HG02610 (cell line): Measurements from ENCODE around the gene SPATA3.

Experiments used
- ATAC-seq: cut with Tn5 transposase; IDR thresholded peaks from one replicate; pipeline ENCODE4 v1.9.1; 2021; ENCODE audit warnings: mild to moderate bottlenecking, moderate library complexity; ENCODE audit not compliant: unreplicated experiment

Gene SPATA3

DNA sequence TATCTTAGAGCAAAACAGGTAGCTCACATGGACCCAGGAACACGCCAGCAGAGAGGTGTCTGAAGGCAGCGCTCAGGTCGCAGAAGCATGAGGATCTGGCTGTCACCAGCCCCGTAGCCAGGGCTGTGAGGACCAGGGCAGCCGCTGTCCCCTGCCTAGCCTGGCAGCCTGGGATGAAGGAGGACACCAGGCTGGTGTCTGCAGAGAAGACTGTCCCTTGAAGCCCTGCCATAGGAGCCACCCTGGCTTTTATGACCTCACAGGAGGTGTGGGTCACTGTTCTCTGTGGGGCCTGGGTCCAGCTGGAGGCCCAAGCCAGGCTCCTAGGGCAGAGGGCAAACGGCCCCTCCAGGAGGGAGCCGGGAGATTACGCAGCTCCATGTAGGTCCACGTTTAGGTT lies at the start of gene SPATA3:
SPATA3 (plus strand) TSS at position 301 of the 400 bp plus-strand sequence. CDS start 113 bp downstream, outside the sequence.
- no peak for ATAC-seq

DNA sequence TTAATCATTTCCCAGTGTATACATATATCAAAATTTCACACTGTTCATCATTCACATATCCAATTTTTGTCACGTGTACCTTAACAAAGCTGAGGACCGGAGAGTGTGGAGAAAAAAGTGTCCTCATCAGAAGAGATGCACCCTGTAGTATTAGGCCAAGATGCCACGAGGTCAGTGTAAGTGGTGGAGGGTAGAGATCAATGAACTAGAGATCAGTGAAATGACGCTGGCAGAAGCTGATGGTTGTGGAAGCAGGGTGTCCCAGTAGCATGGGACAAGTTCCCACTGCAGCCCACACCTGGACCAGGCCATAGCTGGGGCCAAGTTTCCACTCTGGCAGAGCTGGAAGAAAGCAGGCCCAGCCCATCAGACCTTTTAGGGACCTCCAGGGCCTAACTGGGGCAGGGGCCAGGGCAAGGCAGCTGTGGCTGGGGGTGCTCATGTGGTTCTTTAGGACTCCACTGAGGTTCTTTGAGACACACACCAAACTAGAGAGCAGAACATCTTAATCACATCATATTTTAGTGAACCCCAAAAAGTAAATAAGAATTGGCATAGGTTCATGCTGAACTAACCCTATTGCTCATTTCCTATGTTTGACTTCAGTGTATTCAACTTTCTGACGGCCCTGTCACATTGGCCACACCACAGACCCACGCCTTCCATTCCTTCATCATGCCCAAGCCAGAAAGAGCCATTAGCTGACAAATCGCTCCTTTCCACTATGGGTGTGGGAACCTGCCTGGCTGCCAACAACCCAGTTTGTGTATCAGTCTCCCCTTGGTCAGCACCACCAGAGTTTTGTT lies 49.3 kb upstream of the SPATA3 start:
- ATAC-seq: no peak

DNA sequence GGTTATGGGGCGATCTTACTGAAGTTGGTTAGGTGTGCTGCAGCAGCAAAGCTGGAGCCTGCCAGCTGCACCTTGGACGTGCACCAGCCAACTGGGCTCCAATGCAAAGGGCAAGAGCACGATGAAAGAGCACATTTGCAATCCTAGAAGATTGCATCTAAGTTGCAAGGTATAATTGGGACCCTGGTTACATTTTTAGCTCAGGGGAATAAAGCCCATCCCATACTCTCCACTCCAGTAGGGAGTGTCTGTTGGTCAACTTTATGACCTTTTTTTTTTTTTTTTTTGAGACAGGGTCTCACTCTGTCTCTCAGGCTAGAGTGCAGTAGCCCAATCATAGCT lies 48.7 kb upstream of the SPATA3 start:
- ATAC-seq: no peak

DNA sequence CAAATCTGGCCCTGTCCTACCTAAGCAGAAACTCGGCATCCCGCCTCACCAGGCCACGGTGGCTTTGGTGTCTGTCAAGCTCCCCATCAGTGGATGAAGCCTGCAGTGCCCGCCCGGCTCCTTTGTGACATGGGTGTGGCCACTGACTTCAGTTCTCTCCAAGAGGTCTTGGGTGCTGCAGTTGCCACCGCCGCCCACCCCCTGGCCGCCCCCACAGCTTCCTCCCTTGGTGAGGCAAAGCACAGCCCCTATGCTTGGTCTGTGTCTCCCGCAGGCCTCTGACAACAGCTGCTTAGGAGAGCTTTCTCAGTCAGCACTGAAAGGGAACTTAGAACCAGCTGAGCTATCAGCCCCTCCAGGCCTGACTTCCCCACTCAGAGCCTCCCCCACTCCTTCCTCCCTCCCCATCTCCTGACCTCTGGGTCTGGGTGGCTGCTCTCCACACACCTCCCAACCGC lies 48.0 kb upstream of the SPATA3 start:
- peak; percentile 53 for ATAC-seq

DNA sequence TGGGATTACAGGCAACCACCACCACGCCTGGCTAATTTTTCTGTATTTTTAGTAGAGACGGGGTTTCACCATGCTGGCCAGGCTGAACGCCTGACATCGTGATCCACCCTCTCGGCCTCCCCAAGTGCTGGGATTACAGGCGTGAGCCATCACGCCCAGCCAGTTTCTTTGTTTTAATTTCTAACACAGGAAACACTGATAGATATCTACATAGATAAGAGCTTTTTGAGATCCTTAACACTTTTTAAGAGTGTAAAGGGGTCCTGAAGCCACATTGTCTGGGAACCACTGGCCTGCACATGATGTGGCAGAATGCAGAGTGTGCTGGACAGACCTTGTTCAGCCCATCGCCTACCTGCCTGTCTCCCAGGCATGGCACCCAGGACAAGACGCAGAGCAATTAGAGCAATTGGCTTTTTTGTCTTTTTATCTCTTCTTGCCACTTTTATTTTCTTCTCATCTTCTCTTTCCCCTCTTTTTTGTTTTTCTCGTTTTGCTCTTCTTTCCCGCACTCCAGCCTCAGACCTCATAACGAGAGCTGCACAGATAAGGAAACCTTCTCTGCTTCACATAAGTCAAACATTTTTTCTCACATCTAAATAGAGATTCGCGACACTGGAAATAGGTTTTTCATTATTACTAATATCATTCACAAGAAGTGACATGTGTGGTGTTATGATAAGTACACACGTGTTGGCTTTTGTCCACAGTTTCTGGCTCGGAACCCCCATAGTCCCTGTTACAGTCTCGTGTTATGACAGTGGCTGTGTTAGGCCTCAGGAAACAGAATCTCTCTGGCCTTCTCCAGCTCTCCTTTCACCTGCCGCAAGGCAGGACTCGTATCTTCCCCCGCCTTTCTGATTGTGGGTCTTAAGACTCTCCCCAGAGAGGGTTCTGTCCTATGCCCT lies 45.7 kb upstream of the SPATA3 start:
- ATAC-seq: peak; percentile 66

DNA sequence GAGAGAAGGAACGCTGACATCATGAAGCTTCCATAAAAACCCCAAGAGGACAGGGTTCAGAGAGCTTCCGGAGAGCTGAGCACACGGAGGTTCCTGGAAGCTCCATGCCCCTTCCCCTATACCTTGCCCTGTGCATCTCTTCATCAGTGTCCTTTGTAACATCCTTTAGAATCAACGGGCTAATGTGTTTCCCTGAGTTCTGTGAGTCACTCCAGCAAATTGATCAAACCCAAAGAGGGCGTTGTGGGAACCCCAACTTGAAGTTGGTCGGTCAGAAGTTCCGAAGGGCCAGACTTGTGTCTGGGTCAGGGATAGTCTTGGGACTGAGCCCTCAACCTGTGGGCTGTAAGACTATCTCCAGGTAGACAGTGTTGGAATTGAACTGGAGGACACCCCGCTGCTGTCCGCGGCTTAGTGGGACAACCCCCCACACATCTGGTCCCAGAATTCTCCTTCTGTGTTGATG lies 45.0 kb upstream of the SPATA3 start:
- no peak for ATAC-seq

DNA sequence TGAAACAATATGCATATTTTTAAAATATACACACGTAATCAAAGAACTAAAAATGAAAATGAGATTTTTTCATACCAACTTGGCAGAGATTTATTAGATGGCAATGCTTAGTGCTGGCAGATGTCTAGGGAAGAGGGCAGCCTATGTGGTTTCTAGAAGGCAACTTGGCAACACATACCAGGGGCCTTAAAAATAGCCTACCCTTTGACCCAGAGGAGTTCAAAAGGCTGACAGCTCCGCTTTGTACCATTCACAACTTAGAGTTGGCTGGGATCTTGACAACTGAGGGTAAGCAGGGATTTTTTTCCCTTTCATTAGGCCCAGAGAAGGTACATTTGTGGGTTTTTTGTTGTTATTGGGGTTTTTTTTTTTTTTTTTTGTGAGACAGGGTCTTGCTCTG lies 44.5 kb upstream of the SPATA3 start:
- no peak for ATAC-seq

DNA sequence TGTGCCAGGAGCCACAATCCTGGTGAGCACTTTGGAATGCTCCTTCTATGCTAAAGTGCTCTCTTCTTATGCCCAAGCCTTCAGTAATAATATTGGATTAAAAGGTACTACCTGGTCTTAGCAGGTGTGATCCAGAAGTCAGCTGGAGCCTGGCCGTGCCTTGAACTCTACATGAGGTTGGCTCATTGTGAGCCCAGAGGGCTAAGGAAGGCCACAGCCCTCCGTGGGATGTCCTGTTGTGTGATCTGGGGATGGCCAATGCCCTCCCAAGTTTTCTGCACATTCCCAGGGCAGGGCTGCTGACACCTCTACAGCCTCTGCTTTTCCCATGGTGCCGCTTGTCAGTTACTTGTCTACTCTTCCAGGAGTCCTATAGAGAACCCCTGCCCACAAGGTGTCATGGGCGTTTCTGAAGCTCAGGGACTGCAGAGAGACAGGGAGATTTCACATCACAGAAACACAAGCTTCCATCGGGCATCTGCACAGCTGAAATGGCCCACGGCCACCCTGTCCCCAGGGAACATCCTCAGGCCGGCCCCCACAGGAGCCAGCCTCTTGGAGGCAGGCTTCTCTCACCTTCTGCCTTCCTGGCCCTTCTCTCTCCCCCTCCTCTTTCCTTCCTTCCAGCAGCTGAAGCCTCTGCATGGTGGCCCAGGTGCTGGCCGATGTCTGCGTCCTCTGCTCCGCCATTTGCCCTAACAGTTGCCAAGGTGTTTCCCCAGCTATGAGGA lies 43.5 kb upstream of the SPATA3 start:
- no peak for ATAC-seq

DNA sequence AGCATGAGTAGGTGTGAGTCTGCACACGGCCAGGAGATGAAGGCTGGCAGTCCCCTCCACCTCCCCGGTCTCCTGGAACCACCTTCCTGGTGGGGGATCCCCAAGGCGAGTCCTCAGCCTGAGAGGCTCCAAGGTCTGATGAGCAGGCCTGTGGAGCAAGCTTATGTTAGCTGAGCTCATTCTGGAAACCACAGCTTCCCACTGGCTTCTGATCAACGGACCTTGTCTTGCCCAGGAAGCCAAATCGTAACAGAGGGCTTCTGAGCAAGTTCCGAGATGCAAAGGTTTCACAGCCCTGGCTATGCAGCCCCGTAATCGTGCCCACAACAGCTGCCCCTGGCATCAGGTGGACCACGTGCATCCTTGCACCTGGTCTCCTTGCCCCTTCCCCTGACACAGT lies 42.1 kb upstream of the SPATA3 start:
- ATAC-seq: peak; percentile 50

DNA sequence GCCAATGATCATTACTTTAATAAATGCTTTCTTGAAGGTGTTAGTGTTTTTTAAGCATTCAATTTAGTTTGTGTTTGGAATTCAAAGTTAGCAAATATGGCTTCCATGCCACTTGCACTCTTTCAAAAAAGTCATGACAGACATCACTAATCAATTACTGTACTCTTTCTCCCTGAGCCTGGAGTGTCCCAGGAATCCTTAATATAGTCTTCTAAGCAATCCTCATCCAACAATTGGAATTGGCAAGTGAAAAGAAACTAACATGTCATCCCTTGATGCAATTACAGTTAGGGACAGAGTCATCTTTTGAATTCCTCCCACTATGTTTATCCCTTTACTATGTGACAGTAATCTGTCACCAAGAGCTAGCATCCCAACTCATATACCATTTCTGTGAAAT lies 41.2 kb upstream of the SPATA3 start:
- no peak for ATAC-seq

DNA sequence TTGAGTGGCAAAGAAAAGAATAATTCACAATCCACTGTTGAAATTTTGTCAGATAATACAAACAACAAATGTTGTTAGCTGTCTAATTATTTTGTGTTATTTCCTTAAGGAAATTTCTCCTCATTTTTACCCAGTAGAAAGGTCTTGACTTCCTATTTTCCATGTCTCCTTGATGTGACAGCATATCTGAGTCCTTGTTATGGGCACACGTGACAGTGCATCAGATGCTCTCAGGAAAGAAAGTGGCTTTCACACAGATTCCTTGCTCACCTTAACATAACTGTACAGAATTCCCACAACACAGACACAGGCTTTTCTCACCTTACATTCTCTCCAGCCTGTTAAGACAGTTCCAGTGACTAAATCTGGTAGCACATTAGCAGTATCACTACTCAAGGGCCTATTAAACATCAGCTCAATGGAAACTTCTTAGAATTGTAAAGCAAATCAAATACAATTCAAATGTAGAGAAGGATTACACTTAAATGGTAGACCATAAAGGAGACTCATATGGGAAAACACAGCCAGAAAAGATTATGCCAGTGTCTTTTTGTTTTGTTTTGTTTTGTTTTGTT lies 40.7 kb upstream of the SPATA3 start:
- ATAC-seq: no peak

DNA sequence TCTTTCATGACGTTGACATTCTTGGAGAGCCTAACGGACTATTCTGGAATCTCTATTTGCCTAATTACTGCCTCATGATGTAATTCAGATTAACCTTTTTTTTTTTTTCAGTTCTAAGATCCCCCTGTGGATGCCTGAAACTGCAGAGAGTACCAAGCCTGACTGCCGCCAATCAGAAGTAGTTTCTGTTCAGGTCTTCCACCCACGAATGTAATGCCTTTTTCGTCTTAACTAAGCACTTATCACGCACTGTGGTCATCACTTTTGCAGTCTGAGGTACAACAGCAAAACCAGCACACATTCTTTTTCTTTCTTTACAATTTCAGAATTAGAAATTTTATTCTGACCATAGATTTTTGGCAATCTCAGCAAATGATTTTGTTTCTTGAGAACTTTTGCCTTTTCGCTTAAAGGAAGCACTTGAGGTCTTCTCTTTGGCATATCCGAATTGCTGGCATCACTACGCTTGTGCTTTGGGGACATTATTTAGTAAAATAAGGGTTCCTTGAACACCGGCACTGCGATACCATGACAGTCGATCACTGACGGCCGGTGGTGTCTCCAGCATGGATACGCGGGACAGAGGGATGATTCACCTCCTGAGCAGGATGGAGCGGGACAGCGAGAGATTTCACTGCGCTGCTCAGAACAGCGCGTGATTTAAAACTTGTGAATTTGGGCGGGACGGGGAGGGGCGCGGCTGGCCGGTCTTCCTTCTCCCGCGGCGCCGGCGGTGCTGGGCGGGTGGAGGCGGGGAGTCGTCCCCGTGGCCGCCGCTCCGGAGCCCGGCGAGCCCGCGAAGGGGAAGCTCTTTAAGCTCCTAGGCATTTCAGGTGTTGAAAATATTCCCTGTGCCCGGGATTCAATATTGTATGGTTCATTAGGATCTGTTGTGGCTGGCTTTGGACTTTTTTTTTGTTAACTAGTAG lies 38.8 kb upstream of the SPATA3 start:
- ATAC-seq: peak; percentile 64

DNA sequence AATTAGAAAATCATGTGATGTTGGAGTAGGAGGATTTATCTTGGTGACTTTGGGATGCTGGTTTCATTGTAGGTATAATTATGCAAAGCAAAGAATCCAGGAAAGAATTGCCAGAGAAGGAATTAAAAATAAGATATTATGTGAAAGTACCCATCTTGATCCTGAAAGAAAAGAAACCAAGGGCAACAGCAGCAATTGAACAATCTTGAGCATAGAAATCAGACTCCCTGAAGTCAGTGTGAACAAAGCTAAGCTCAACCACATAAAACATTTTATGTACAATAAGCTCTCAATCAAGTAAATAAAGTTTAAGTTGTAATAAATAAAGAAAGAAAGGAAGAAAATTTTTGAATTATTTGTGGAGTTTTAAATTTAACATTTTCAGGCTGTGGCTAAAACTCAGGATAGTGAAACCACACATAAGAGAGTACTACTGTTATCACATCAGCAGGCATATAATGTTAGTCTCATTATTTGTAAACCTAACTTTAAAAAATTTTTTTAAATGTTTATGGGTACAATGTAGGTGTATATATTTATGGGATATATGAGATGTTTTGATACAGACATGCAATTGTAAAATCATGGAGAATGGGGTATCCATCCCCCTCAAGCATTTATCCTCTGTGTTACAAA lies 38.0 kb upstream of the SPATA3 start:
- no peak for ATAC-seq

DNA sequence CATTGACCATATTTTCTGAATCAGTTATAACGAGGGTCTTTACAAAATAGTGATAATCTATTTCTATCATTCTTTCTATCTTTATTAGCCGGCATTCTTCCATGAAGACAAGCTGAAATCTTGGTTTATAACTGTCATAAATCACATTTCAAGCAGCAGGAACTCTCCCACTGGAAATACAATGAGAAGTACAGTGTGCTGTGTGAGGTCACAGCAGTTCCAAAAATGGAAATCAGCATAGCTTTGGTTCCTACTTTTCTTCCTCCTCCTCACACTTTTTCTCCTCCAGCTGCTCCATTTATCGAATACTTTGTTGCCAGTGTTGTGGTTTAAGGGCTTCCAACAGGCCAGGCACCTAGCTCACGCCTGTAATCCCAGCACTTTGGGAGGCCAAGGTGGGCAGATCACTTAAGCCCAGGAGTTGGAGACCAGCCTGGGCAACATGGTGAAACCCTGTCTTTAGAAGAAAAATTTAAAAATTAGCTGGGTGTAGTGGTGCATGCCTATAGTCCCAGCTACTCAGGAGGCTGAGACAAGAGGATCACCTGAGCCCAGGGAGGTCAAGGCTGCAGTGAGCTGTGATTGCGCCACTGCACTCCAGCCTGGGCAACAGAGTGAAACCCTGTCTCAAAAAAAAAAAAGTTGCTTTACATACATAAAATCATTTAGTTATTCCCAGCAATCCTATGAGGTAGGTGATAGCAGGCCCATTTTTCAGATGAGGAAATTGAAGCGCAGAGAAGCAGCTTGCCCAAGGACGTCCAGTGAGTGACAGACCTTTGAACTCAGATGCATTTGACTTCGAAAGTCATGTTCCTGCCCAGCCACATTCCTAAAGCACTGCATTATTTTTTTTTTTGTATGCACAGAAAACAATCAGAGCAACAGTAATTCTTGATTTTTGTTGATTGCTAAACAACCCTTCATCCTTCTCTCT lies 36.8 kb upstream of the SPATA3 start:
- ATAC-seq: no peak

DNA sequence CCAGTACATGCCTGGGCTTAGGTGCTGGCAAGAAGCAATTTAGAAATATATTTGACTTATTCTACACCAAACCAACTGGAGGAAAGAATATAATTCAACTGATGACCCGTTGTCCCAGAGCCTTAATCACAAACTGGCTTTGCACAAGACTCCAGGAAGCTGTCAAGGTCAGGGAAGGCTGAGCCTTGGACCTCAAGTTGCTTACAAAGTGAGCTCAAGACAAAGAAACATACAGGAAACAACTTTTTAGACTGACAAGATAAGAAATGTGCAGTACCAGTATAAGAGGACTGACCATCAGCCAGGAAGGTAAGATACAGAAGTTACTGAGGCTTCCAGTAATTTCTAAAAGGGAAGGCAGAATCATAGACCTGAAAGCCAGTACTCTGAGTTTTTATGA lies 35.9 kb upstream of the SPATA3 start:
- no peak for ATAC-seq

DNA sequence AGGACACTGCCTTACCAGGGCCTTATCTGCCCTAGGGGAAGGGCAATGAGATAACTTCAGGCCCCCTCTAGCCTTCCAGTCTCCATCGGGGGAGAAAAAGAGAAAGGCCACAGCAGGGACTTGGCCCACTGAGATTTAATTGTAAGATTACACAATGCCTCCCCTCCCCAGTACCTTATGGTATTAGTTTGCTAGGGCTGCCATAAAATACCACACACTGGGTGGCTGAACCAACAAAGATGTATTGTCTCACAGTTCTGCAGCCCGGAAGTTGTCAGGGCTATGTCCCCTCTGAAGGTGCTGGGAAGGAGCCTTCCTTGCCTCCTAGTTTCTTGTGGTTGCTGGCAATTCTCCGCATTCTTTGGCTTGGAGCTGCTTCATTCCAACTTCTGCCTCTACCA lies 34.8 kb upstream of the SPATA3 start:
- ATAC-seq: no peak

DNA sequence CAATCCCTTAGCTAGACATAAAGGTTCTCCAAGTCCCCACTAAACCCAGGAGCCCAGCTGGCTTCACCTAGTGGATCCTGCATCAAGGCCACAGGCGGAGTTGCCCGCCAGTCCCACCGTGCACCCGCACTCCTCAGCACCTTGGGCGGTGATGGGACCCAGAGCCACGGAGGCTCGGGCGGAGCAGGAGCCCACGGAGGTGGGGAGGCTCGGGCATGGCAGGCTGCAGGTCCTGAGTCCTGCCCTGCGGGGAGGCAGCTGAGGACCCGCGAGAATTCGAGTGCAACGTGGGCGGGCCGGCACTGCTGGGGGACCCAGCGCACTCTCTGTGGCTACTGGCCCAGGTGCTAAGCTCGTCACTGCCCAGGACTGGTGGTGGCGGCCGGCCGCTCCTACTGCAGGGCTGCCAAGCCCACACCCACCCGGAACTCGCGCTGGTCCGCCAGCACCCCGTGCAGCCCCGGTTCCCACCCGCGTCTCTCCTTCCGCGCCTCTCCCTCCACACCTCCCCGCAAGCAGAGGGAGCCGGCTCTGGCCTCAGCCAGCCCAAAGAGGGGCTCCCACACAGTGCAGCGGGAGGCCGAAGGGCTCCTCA lies 31.7 kb upstream of the SPATA3 start:
- ATAC-seq: no peak

DNA sequence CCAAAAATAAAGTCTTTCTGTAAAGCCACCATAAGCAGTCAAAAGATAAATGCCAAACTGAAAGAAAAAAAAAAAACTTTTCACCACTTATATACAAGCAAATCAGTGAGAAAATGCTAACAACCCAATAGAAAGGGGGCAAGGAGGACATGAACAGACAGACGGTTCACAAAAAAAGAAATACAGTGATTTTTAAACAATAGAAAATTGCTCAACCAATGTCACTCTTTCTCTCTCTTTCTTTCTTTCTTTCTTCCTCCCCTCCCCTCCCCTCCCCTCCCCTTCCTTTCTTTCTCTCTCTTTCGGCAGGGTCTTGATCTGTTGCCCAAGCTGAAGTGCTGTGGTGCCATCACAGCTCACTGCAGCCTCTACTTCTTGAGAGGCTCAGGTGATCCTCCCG lies 28.8 kb upstream of the SPATA3 start:
- ATAC-seq: no peak
